ENCODE measurements around the gene GOLGA8B. TPM values are rescaled to one million over a fixed set of nuclear protein-coding genes. Genes with fewer than 3 reads are reported as not detected.
"Not testable (repeated sequence)": the region's sequence is repeated elsewhere in the genome, so short reads cannot be mapped to it uniquely, and the experiment has no call there.

The GOLGA8B gene
- total and polyA plus RNA-seq, 4 donors = 44.8 to 108 (median 70.6) TPM

DNA sequence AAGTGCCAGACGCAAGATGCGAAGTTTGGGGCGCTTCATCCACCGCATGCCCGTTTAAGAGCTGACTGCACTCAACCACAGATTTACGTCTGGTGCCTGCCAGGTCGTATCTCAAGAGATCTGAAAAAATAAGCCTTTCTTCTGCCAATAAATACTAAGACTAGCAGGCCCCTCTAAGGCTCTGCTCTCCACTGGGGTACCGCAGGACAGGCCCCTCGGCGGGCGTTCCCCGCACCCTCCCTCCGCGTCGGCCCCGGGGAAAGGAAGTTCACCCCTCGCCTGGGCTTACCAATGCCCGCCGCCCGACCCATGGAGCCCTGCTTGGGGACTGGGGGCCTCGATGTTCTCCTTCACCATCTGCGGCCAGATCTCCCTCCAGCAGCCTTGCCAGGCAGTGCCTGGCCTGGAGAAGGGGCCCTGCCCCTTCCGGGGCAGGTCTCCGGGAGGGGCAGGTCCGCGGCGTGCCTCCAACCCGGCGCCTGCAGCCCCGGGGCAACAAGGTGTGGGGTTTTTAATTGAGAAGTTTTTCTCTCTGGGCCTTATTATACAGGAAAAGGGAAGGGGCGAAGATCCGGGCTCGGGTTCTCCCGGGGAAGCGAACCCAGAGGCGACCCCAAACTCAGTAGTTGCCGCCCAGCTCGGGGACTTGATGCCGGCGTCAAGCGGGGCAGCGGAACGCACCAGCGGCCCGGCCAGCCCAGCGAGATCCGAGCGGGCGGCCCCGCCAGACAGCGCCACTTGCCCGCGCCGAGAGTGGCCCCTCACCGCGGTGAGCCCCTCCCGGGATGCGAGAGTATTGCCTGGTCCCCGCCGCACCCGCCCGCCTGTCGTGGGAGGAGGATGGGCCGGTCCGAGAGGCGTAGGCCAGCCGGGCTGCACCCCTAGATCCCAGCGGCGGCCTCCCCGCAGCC lies 735 bp downstream of the GOLGA8B start:
- Histone ChIP-seq H3K4me3 (ENCODE audit: low read depth, low read length) (peak overlapping the region; percentile 63), H3K36me3 (ENCODE audit: control insufficient read depth, insufficient read depth, low read length) (no peaks in the 10 kb centered on the region), H3K27ac (ENCODE audit: low read depth, low read length) (no peak overlapping the region), H3K27me3 (ENCODE audit: control insufficient read depth, insufficient read depth, low read length) (peaks cover 8% of the 10 kb centered on the region), H3K9me3 (ENCODE audit: control insufficient read depth, insufficient read depth, low read length) (no peaks in the 10 kb centered on the region), H3K4me1 (ENCODE audit: control insufficient read depth, insufficient read depth, low read length) (peaks cover 36% of the 10 kb centered on the region)
- peak in 2 of 6 donors; percentile 21 to 47 for DNase-seq (ENCODE audit: low read depth in 4 of 6, low spot score in 6 of 6)
- WGBS (ENCODE audit: insufficient coverage) = 4% methylated on average over 70 of the region's 70 CpGs

DNA sequence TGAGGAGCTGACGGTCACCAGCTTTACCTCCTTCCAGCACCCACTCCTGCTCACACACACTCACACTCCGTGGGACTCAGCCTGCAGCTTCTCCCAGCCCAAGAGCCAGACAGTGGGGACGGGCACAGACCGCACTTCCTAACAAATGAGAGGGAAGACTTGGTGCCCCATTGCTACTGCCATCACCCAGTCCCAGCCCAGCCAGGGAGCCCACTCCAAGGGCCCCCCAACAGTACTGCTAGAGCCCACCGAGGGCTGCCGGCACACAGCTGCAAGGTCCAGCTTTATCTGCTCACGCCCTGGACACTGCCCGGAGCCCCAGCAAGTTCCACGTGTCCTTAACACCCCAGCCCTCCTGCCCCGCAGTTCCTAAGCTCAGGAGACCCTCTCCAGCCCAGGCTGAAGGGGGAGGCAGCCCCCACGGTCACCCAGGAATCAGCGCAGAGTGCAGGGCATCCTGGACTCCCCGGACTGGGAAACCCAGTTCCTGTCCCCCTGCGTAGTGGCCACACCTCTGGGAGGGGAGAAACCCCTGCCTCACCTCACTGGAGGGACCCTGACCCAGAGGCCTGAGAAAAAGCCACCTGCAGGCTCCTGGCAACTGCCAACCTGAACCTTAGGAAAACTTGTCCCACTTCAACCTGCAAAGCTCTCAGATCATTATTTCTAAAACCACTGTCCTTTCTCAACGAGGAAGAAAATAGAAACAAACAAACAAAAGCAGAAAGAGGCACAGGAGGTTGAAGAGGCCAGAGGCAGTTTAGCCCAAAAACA lies 1.6 kb downstream of the GOLGA8B start:
- 80% methylated on average over 9 of the region's 15 CpGs for WGBS (ENCODE audit: insufficient coverage)
- H3K27me3 ChIP-seq (ENCODE audit: control insufficient read depth, insufficient read depth, low read length) = not testable (repeated sequence)

DNA sequence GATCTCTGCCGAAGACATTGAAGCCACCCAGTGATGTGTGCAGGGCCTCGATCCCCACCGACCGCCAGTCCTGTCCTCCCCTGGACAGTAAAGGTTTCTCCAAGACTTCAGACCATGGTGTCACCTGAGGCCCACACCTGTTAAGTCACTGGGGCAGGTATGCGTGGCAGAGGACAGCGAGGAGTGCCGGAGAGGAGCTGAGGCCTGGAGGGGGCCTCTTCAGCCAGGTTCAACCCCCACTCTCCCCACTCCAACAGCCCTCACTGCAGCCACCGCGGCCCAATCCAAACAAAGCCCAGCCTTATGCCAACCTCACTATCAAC lies 2.4 kb downstream of the GOLGA8B start:
- Histone ChIP-seq H3K9me3 (ENCODE audit: control insufficient read depth, insufficient read depth, low read length) (no peaks in the 10 kb centered on the region), H3K36me3 (ENCODE audit: control insufficient read depth, insufficient read depth, low read length) (no peaks in the 10 kb centered on the region), H3K4me1 (ENCODE audit: control insufficient read depth, insufficient read depth, low read length) (peaks cover 36% of the 10 kb centered on the region), H3K4me3 (ENCODE audit: low read depth, low read length) (no peak overlapping the region), H3K27ac (ENCODE audit: low read depth, low read length) (no peak overlapping the region), H3K27me3 (ENCODE audit: control insufficient read depth, insufficient read depth, low read length) (peaks cover 8% of the 10 kb centered on the region)
- 86% methylated on average over 9 of the region's 9 CpGs for WGBS (ENCODE audit: insufficient coverage)
- no peak for DNase-seq (ENCODE audit: low read depth in 4 of 6, low spot score in 6 of 6)

More for the DNA sequence above, 1.6 kb downstream of the GOLGA8B start:
- H3K4me1 ChIP-seq (ENCODE audit: control insufficient read depth, insufficient read depth, low read length) = peaks cover 36% of the 10 kb centered on the region
- H3K4me3 ChIP-seq (ENCODE audit: low read depth, low read length) = peak overlapping the region; percentile 63
- not testable (repeated sequence) for H3K36me3 ChIP-seq (ENCODE audit: control insufficient read depth, insufficient read depth, low read length); H3K27ac ChIP-seq (ENCODE audit: low read depth, low read length); DNase-seq (ENCODE audit: low read depth in 4 of 6, low spot score in 6 of 6); H3K9me3 ChIP-seq (ENCODE audit: control insufficient read depth, insufficient read depth, low read length)

DNA sequence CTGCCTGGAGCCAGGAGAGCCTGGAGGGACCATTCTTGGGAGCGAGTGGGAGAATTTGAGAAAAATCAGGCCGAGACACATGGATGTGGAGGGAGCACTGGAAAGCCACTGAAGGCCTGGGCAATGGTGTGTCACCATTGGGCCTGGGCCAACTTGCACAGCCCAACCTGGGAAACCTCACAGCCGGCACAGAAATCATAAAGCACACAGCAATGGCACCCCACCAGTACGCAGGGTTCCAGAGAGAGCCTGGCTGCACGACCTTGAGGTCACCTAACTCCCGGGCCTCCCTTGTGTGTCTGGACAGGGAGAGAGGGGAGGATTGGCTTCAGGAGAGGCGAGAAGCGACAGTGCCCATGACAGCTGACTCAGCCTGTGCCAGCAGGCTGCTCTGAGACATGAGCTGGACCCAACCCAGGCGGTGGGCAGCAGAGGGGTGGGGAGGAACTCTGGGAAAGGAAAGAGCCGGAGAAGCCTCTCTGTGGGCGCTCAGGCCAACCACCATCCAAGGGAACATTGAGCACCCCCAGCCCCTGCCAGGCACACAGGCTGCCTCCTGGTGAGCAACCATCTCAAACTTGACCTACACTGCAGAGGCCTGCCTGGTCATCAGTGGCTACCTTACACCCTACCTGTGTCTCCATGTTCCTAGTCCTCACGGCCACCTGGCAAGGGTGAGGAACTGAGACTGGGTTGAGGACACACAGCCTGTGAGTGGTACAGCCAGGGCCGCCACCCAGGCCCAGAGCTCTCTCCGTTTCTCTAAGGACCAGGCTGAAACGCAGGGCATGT lies 3.0 kb downstream of the GOLGA8B start:
- not testable (repeated sequence) for H3K27me3 ChIP-seq (ENCODE audit: control insufficient read depth, insufficient read depth, low read length); H3K27ac ChIP-seq (ENCODE audit: low read depth, low read length); H3K4me3 ChIP-seq (ENCODE audit: low read depth, low read length); H3K9me3 ChIP-seq (ENCODE audit: control insufficient read depth, insufficient read depth, low read length); H3K36me3 ChIP-seq (ENCODE audit: control insufficient read depth, insufficient read depth, low read length)
- WGBS (ENCODE audit: insufficient coverage) = 61% methylated on average over 10 of the region's 15 CpGs
- DNase-seq (ENCODE audit: low read depth in 4 of 6, low spot score in 6 of 6) = peak in 1 of 6 donors; percentile 33
- peaks cover 36% of the 10 kb centered on the region for H3K4me1 ChIP-seq (ENCODE audit: control insufficient read depth, insufficient read depth, low read length)

DNA sequence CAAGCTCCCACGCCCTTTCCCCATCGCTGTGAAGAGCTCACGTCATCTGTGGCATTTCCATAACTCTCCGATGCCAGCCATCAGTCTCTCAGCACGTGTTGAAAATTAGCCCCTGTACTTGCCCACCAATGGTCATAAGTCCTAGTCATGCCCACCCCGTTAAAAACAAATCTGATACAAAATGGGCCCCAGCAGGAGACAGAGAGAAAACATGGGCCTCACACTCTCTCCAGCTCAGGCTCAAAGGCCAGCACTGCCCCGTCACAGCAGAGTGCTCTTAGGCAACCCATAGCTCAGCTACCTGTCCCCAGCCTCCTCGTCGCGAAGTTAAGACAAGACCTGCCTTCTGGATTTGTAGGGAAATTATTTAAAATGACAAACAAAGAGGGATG lies 5.2 kb downstream of the GOLGA8B start:
- no peak overlapping the region for H3K27ac ChIP-seq (ENCODE audit: low read depth, low read length)
- no peaks in the 10 kb centered on the region for H3K36me3 ChIP-seq (ENCODE audit: control insufficient read depth, insufficient read depth, low read length)
- peaks cover 3% of the 10 kb centered on the region for H3K27me3 ChIP-seq (ENCODE audit: control insufficient read depth, insufficient read depth, low read length)
- H3K4me3 ChIP-seq (ENCODE audit: low read depth, low read length) = no peak overlapping the region
- H3K9me3 ChIP-seq (ENCODE audit: control insufficient read depth, insufficient read depth, low read length) = no peaks in the 10 kb centered on the region
- no peak for DNase-seq (ENCODE audit: low read depth in 4 of 6, low spot score in 6 of 6)
- 87% methylated on average over 7 of the region's 10 CpGs for WGBS (ENCODE audit: insufficient coverage)
- H3K4me1 ChIP-seq (ENCODE audit: control insufficient read depth, insufficient read depth, low read length) = peaks cover 26% of the 10 kb centered on the region

- not testable (repeated sequence) for H3K4me3 ChIP-seq (ENCODE audit: low read depth, low read length); H3K36me3 ChIP-seq (ENCODE audit: control insufficient read depth, insufficient read depth, low read length); H3K27ac ChIP-seq (ENCODE audit: low read depth, low read length); H3K27me3 ChIP-seq (ENCODE audit: control insufficient read depth, insufficient read depth, low read length); DNase-seq (ENCODE audit: low read depth in 4 of 6, low spot score in 6 of 6); H3K9me3 ChIP-seq (ENCODE audit: control insufficient read depth, insufficient read depth, low read length)
- peaks cover 25% of the 10 kb centered on the region for H3K4me1 ChIP-seq (ENCODE audit: control insufficient read depth, insufficient read depth, low read length)
- no CpG with 5 or more reads among the region's 4 CpGs for WGBS (ENCODE audit: insufficient coverage)
Measured at GRCh38 chr15:34577658-34578282, 5.7 kb downstream of the GOLGA8B start.

- not testable (repeated sequence) for DNase-seq (ENCODE audit: low read depth in 4 of 6, low spot score in 6 of 6); H3K9me3 ChIP-seq (ENCODE audit: control insufficient read depth, insufficient read depth, low read length); H3K27ac ChIP-seq (ENCODE audit: low read depth, low read length); H3K36me3 ChIP-seq (ENCODE audit: control insufficient read depth, insufficient read depth, low read length); H3K4me1 ChIP-seq (ENCODE audit: control insufficient read depth, insufficient read depth, low read length); H3K27me3 ChIP-seq (ENCODE audit: control insufficient read depth, insufficient read depth, low read length); H3K4me3 ChIP-seq (ENCODE audit: low read depth, low read length)
- 82% methylated on average over 3 of the region's 12 CpGs for WGBS (ENCODE audit: insufficient coverage)
Measured at GRCh38 chr15:34575035-34575434, 8.4 kb downstream of the GOLGA8B start.

- H3K27me3 ChIP-seq (ENCODE audit: control insufficient read depth, insufficient read depth, low read length); H3K36me3 ChIP-seq (ENCODE audit: control insufficient read depth, insufficient read depth, low read length); H3K9me3 ChIP-seq (ENCODE audit: control insufficient read depth, insufficient read depth, low read length); H3K4me1 ChIP-seq (ENCODE audit: control insufficient read depth, insufficient read depth, low read length); H3K27ac ChIP-seq (ENCODE audit: low read depth, low read length); DNase-seq (ENCODE audit: low read depth in 4 of 6, low spot score in 6 of 6); H3K4me3 ChIP-seq (ENCODE audit: low read depth, low read length): not testable (repeated sequence)
- WGBS (ENCODE audit: insufficient coverage) = no CpG with 5 or more reads among the region's 6 CpGs
Measured at GRCh38 chr15:34572921-34573320, 10.5 kb downstream of the GOLGA8B start.

DNA sequence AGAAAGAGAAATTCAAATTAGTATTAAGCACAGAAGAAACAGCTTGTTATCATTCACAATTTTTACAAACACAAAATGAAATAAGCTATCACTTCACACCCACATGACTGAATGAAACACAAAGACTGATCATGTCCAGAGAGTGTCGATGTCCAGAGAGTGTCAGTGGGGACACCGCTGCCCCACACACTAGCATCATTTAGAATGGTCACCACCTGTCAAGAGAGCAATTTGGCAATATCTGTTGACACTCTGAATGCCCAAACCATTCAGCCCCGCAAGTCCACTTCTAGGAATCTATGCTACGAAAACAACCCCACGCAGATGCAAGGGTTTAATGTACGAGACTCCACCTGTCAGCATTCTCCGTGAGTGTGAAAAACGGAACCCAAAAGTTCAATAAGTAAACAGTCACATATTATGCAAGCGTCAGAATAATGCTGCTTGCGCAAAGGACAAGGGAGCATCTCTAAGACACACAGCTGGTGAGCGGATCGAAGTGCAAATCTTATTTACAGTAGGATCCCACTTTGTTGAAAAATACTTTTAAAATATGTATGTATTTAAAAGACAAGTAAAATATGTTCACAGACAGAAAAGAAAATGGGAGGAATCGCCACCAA lies 11.3 kb downstream of the GOLGA8B start:
- not testable (repeated sequence) for H3K27ac ChIP-seq (ENCODE audit: low read depth, low read length); H3K4me1 ChIP-seq (ENCODE audit: control insufficient read depth, insufficient read depth, low read length); H3K27me3 ChIP-seq (ENCODE audit: control insufficient read depth, insufficient read depth, low read length); DNase-seq (ENCODE audit: low read depth in 4 of 6, low spot score in 6 of 6); H3K4me3 ChIP-seq (ENCODE audit: low read depth, low read length); H3K9me3 ChIP-seq (ENCODE audit: control insufficient read depth, insufficient read depth, low read length); H3K36me3 ChIP-seq (ENCODE audit: control insufficient read depth, insufficient read depth, low read length)
- 72% methylated on average over 6 of the region's 13 CpGs for WGBS (ENCODE audit: insufficient coverage)
